CD4-positive, alpha-beta T cell treated with Interleukin-1 beta for 1 hour (primary cell): Measurements from ENCODE around the gene LPP.

Experiments
- DNase-seq, 2 donors: peaks; one replicate each; pipeline ENCODE4 v3.0.0-alpha.2; 2020 to 2022

Gene LPP

GRCh38 chr3:188278717-188279324 lies 124.9 kb downstream of the LPP start:
- no peak for DNase-seq

GRCh38 chr3:188279502-188280335 lies 125.8 kb downstream of the LPP start:
- peak in 1 of 2 donors; percentile 7 for DNase-seq

DNA sequence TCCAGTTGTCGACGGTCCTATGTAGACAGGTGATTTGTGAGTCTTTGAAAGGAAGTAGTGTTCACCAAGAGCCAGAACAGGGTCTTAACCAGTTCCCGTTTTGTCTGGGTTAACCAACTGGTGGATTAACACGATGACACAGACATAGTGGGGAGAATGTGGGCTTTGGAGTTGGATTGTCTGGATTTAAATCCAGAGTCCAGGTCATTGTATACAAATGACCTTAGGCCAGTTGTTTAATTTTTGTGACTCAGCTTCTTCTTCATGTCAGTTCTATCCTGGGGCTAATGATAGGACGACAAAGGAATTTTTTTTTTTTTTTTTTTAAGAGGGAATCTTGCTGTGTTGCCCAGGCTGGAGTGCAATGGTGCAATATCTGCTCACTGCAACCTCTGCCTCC lies 126.7 kb downstream of the LPP start:
- no peak for DNase-seq

GRCh38 chr3:188282871-188283270 lies 128.9 kb downstream of the LPP start:
- no peak for DNase-seq

DNA sequence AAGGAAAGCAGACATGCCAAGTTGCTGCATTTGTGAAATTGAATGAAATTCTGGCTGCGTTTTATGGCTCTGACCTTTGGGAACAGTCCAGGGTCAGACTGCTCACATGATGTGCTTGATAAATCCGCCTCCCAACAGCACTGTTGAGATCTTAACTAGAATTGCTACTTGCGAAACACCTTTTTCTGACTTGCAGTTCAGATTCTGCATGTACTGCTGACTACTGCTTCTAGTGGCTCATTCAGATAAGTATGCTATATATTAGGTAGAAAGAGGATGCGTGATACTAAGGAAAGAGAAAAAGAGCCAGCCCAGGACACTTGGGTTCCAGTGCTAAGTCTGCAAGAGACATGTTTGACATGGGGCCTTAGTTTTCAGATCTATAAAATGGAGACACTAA lies 129.4 kb downstream of the LPP start:
- no peak for DNase-seq

- DNase-seq, result no peak
Measured at GRCh38 chr3:188284455-188285212, 130.7 kb downstream of the LPP start.

- DNase-seq, result no peak
Measured at GRCh38 chr3:188286087-188286513, 132.1 kb downstream of the LPP start.

GRCh38 chr3:188287339-188287738 lies 133.4 kb downstream of the LPP start:
- DNase-seq, result no peak

GRCh38 chr3:188287762-188288505 lies 134.0 kb downstream of the LPP start:
- DNase-seq, result no peak

DNA sequence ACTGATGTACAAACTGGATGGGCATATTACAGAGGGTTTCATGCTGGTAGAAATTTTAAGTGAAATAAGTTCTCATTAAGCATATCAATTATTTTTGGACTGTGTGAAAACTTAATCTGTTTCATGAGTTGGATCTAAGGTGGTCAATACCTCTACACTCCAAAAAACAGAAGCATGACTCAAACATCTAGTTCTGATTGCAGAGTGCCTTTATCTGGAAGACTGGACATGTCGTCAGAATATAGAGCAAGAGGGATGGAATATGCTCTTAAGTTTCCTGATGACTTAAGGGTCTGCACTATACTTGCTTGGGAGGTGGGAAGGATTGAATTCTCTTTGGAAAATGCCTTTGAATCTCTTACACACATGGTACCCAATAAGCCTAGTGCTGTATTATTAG lies 138.3 kb downstream of the LPP start:
- no peak for DNase-seq

- DNase-seq, result no peak
Measured at GRCh38 chr3:188292827-188293226, 138.9 kb downstream of the LPP start.

DNA sequence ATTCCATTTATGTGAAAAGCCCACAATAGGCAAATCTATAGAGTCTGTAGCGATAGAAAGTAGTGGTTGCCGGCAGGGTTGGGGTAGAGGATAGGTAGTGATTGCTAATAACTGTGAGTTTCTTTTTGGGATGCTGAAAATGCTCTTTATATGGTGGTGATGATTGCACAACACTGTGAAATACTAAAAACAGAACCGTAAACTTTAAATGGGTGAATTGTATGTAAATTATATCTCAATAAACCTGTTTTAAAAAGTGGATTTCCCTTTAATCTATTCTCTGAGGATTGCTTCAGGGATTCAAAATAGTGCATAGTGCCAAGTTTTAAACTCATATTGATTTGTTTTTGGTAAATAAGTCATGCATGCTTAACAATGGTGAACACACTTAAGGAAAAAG lies 140.2 kb downstream of the LPP start:
- DNase-seq, result no peak

DNA sequence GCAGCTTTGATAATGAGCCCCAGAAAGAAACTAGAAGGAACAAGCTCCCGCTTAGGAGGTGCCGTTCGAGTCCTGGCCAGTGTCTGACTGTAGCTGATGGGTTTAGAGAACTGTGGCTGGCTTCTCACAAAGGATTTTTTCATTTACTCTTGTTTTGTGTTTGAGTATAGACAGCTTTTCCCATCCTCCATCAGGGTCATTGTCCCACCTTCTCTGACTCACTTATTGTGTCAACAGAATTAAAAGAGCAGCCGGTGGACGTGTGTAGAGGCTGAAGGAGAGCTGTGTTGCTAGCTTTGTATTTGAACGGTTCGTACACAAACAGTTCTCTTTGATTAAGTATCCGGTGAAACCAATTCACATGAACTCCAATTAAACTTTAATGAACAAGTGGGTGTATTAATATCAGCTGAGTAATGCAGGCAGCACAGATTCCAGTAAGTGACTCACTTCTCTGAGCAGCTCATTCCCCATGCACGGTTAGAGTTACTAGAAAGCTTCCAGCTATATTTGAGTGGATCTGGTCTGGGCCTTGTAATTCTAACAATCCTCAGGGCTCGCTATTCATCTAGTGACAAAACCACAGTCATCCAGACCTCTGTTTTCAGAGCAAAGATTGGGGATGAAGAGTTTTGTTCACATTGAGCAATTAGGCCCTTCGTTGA lies 141.0 kb downstream of the LPP start:
- DNase-seq, result no peak

DNA sequence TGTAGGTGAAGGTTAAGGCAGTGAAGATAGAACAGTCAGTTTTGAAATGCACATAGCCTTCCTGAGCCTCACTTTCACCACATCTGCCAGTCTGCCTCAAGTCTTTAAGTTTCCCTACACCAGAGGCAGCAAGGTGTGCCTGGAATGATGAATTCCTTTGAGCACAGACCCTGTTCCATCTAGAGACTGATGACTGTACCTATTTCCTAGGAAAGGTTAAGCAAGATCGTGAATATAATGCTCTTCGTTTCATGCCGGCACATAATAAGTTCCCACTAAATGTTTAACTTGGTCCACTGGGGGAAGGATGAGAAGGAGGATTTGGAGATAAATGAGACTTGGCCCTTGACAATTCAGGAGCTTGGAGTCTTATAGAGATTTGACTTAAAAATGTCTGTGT lies 141.9 kb downstream of the LPP start:
- no peak for DNase-seq

DNA sequence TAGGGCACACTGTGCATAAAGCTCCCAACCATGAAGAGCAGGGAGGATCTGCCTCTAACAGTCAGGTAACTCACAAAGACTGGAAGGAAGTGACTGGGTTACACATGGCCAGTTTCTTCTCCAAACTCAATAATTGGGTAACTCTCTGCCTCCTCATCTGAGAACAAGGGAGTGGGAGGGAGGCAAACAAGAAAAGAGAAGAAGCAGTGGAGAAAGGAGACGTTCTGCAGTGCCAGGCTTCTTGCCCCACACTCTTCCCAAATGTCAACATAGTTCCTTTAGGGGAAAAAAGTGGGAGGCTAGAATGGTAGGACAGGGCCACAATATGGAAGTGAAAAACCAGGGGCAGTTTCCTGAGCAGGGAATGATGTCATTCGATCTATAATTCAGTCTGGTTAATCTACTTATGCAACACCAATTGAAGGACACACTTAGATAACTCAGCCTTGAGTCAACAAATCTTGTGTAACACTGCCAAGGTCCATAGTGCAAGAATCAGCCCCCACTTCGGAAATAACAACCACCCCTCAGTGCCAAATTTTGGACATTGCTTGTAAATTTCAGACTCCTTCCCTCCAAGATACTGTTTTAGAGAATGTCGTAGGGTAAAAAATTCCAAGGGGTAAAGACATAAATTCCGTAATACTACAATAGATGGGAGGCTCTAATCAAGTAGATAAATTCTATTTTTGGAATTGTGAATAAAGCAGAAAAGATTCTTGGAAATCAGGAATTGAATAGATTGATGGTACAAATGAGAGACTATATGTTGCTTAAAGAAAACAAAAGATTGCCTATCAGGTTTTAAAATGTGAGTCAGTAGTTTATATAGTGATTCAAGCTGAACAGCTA lies 143.0 kb downstream of the LPP start:
- DNase-seq, result peak in 1 of 2 donors; percentile 42

- DNase-seq, result no peak
Measured at GRCh38 chr3:188298585-188298984, 144.6 kb downstream of the LPP start.

DNA sequence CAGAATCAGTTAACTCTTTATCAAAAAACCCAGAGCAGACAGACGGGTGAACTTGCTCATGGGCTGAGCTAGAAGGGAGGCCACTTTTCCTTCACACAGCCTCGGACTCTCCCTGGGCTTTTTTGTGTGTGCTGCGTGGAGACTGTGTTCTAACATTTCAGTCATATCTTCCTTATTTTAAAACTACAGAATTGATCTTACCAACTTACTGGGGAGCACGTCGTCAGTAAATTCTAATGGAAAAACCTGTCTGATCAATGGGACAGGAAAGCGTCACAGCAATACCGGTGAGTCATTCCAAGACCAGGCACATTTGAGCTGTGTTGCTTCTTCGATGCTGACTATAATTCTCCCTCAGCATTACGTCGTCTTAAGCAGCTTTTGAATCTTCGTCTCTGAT lies 145.1 kb downstream of the LPP start:
- no peak for DNase-seq

- DNase-seq, result no peak
Measured at GRCh38 chr3:188299708-188300107, 145.8 kb downstream of the LPP start.

- no peak for DNase-seq
Measured at GRCh38 chr3:188301147-188301546, 147.2 kb downstream of the LPP start.

GRCh38 chr3:188303286-188303799 lies 149.4 kb downstream of the LPP start:
- DNase-seq, result no peak

DNA sequence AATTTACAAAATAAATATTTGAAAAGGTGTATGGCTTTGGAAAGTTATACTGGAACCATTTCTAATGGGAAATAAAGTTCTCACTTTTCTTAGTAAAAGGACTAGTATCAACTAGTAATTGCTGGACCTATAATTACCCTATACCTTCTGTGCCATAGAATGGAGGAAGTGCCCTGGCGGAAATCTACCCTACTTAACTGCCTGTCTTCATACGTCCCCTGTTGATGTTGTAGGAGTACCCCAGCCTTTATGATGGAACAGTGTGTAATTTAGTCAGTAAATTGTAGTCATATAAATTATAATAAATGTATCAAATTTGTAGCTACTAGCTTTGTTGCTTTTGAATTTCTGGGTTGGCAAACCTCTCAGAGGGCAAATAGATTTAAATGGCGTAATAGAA lies 149.9 kb downstream of the LPP start:
- no peak for DNase-seq
